ENCODE data around the gene GSG1L. TPM values are rescaled to one million over a fixed set of nuclear protein-coding genes. Genes with fewer than 3 reads are reported as not detected.

GSG1L gene
- total and polyA plus RNA-seq, 9 of the 15 experiments (the other 6 are each of a cell fraction or from before 2014, with no cell fraction given): not detected

GRCh38 chr16:27921134-27921533 is 142.4 kb downstream of the GSG1L start:
- H3K27ac ChIP-seq (ENCODE audit: extremely low read depth, low read depth, low read length): no peak overlapping the region
- H3K4me3 ChIP-seq: no peak overlapping the region
- H3K4me1 ChIP-seq (replicated peaks in 1 of 2; ENCODE audit: control insufficient read depth in 2 of 2, insufficient read depth in 2 of 2, low read length in 2 of 2): no peaks in the 10 kb centered on the region
- in situ Hi-C loops (cut with MboI): no loop called here
- no peak for DNase-seq (ENCODE audit: extremely low read depth in 1 of 4, low spot score in 3 of 4)
- 0% methylated on average over 4 of the region's 4 CpGs for WGBS (ENCODE audit: insufficient coverage, low coverage, missing lambda C conversion rate)
- H3K79me2 ChIP-seq (ENCODE audit: control insufficient read depth, insufficient read depth, low read length): no peaks in the 10 kb centered on the region
- no peaks in the 10 kb centered on the region for H3K9me3 ChIP-seq (replicated peaks; ENCODE audit: control insufficient read depth, insufficient read depth, low read depth, low read length)
- no TSS peak for BruUV-seq (replicated peaks)
- no peak overlapping the region for H3K9ac ChIP-seq (ENCODE audit: insufficient read depth in 1 of 2, low read depth in 2 of 2, low read length in 2 of 2)
- POLR2A ChIA-PET: interaction anchor here (0.7 kb wide), 1 partner anchor 249 kb away, joined by 3 read pairs; no protein-coding TSS in a partner anchor
- CTCF ChIA-PET (ENCODE audit: low intra/inter-chr PET ratio): no interaction called here
- ATAC-seq: no peak
- intact Hi-C loops (cut with micrococcal nuclease): no loop called here
- H2AFZ ChIP-seq (ENCODE audit: low read depth, low read length): no peak overlapping the region
- no peak for FAIRE-seq
- no peaks in the 10 kb centered on the region for H3K36me3 ChIP-seq (ENCODE audit: control insufficient read depth, insufficient read depth, low read length)
- H4K20me1 ChIP-seq (replicated peaks; ENCODE audit: control insufficient read depth, insufficient read depth, low read length): no peaks in the 10 kb centered on the region
- H3K9me1 ChIP-seq (ENCODE audit: control insufficient read depth, insufficient read depth, low read length): peaks cover 4% of the 10 kb centered on the region
- TF ChIP-seq POU5F1 (IDR thresholded peaks at IDR 0.05; ENCODE audit: borderline replicate concordance, low read depth, low read length, partially characterized antibody) (no peak), FOXJ2 (tag; IDR thresholded peaks at IDR 0.05) (no peak), BACH1 (tag; IDR thresholded peaks at IDR 0.05) (no peak), ZNF140 (CRISPR knock-in tag; IDR thresholded peaks at IDR 0.05) (no peak), RBM22 (IDR thresholded peaks at IDR 0.05; ENCODE audit: low read depth, low read length, poor library complexity, severe bottlenecking) (no peak), JUND (IDR thresholded peaks at IDR 0.05; ENCODE audit: borderline replicate concordance, low read depth, low read length) (no peak), JUND (tag; IDR thresholded peaks at IDR 0.05; ENCODE audit: borderline replicate concordance, low read depth, low read length) (no peak), NR2C1 (IDR thresholded peaks at IDR 0.05) (no peak), NR2C1 (tag; IDR thresholded peaks at IDR 0.05) (no peak), ATF7 (IDR thresholded peaks at IDR 0.05) (no peak), STAT5B (CRISPR knock-in tag; IDR thresholded peaks at IDR 0.05) (no peak), POLR2A (conservative IDR thresholded peaks at IDR 0.05) (no peak)
- H3K27me3 ChIP-seq (ENCODE audit: control insufficient read depth in 2 of 2, insufficient read depth in 2 of 2, low read length in 2 of 2): peaks cover 0 to 20% of the 10 kb centered on the region in 2 experiments; a peak in 2 of 5 replicates
- H3K4me2 ChIP-seq (ENCODE audit: insufficient read depth, low read length): no peak overlapping the region

Measured in K562 (cell line).